Stimulated activated effector memory CD8-positive, alpha-beta T cell treated with anti-CD3 and anti-CD28 coated beads, Interleukin-12 subunit alpha, Interleukin-12 subunit beta, amount 100 ng/mL, for 72 hours (primary cell): ENCODE results near the gene SPTBN4.
"Not testable (repeated sequence)": the region's sequence is repeated elsewhere in the genome, so short reads cannot be mapped to it uniquely, and the experiment has no call there.

Source experiments
- ATAC-seq: fragments of 150-1000 bp; cut with Tn5 transposase; 2 replicates; pipeline ENCODE4 v1.10.0; 2021
- DNase-seq, 2 donors: peaks; one replicate each; pipeline ENCODE4 v3.0.0; 2021 to 2022; ENCODE audit warnings: low spot score in 2 of 2
- H3K27ac Mint-ChIP-seq: one replicate; pipeline ENCODE4 v1.8.0; 2022; ENCODE audit warnings: mild to moderate bottlenecking, mixed read lengths
- H3K36me3 Mint-ChIP-seq: one replicate; pipeline ENCODE4 v1.8.0; 2022; ENCODE audit warnings: mild to moderate bottlenecking, mixed read lengths
- H3K4me1 Mint-ChIP-seq: one replicate; pipeline ENCODE4 v1.8.0; 2022; ENCODE audit warnings: mixed read lengths
- H3K4me3 Mint-ChIP-seq: one replicate; pipeline ENCODE4 v1.8.0; 2022; ENCODE audit warnings: mild to moderate bottlenecking, mixed read lengths
- H3K9me3 Mint-ChIP-seq: one replicate; pipeline ENCODE4 v1.8.0; 2022; ENCODE audit warnings: mixed read lengths

The SPTBN4 gene

GRCh38 chr19:40584007-40584406 is 117.2 kb downstream of the SPTBN4 start:
- Mint-ChIP-seq H3K4me1 (peaks cover 21% of the 10 kb centered on the region), H3K4me3 (no peak overlapping the region), H3K9me3 (no peaks in the 10 kb centered on the region), H3K36me3 (peaks cover 97% of the 10 kb centered on the region), H3K27ac (peak overlapping the region; percentile 26)
- ATAC-seq (no peak), DNase-seq (no peak)

GRCh38 chr19:40585241-40585981 is 118.6 kb downstream of the SPTBN4 start:
- H3K4me1 Mint-ChIP-seq, result peaks cover 21% of the 10 kb centered on the region

GRCh38 chr19:40585982-40586422 is 119.2 kb downstream of the SPTBN4 start:
- ATAC-seq (no peak), DNase-seq (no peak)
- peaks cover 94% of the 10 kb centered on the region for H3K36me3 Mint-ChIP-seq
- H3K4me3 Mint-ChIP-seq, result no peak overlapping the region
- peak overlapping the region; percentile 23 for H3K27ac Mint-ChIP-seq
- peaks cover 21% of the 10 kb centered on the region for H3K4me1 Mint-ChIP-seq
- no peaks in the 10 kb centered on the region for H3K9me3 Mint-ChIP-seq

More at GRCh38 chr19:40585241-40585981, 118.6 kb downstream of the SPTBN4 start:
- H3K36me3 Mint-ChIP-seq, result peaks cover 94% of the 10 kb centered on the region
- no peak overlapping the region for H3K4me3 Mint-ChIP-seq
- no peak for DNase-seq
- no peak for ATAC-seq
- peak overlapping the region; percentile 23 for H3K27ac Mint-ChIP-seq
- no peaks in the 10 kb centered on the region for H3K9me3 Mint-ChIP-seq

- Mint-ChIP-seq H3K36me3 (peaks cover 90% of the 10 kb centered on the region), H3K9me3 (no peaks in the 10 kb centered on the region), H3K27ac (no peak overlapping the region), H3K4me1 (peaks cover 21% of the 10 kb centered on the region), H3K4me3 (no peak overlapping the region)
- ATAC-seq, result no peak
- no peak for DNase-seq
Measured at GRCh38 chr19:40586611-40587010, 119.8 kb downstream of the SPTBN4 start.

- H3K4me1 Mint-ChIP-seq, result peaks cover 15% of the 10 kb centered on the region
- H3K9me3 Mint-ChIP-seq, result no peaks in the 10 kb centered on the region
- ATAC-seq (no peak), DNase-seq (no peak)
- H3K4me3 Mint-ChIP-seq, result no peak overlapping the region
- H3K27ac Mint-ChIP-seq, result peak overlapping the region; percentile 2
- peaks cover 74% of the 10 kb centered on the region for H3K36me3 Mint-ChIP-seq
Measured at GRCh38 chr19:40588110-40588854, 121.5 kb downstream of the SPTBN4 start.

- peaks cover 17% of the 10 kb centered on the region for H3K4me1 Mint-ChIP-seq
- no peak overlapping the region for H3K4me3 Mint-ChIP-seq
- peak overlapping the region; percentile 71 for H3K27ac Mint-ChIP-seq
- H3K36me3 Mint-ChIP-seq, result peaks cover 67% of the 10 kb centered on the region
- no peaks in the 10 kb centered on the region for H3K9me3 Mint-ChIP-seq
- DNase-seq, result no peak
- ATAC-seq, result no peak
Measured at GRCh38 chr19:40588926-40589569, 122.2 kb downstream of the SPTBN4 start.

GRCh38 chr19:40589591-40590429 is 123.0 kb downstream of the SPTBN4 start:
- no peak for ATAC-seq
- DNase-seq, result no peak
- H3K27ac Mint-ChIP-seq, result peak overlapping the region; percentile 71
- no peak overlapping the region for H3K4me3 Mint-ChIP-seq
- H3K4me1 Mint-ChIP-seq, result peaks cover 25% of the 10 kb centered on the region
- H3K9me3 Mint-ChIP-seq, result no peaks in the 10 kb centered on the region
- H3K36me3 Mint-ChIP-seq, result peaks cover 59% of the 10 kb centered on the region

- ATAC-seq (no peak), DNase-seq (no peak)
- peaks cover 51% of the 10 kb centered on the region for H3K36me3 Mint-ChIP-seq
- no peaks in the 10 kb centered on the region for H3K9me3 Mint-ChIP-seq
- peak overlapping the region; percentile 71 for H3K27ac Mint-ChIP-seq
- peaks cover 26% of the 10 kb centered on the region for H3K4me1 Mint-ChIP-seq
- no peak overlapping the region for H3K4me3 Mint-ChIP-seq
Measured at GRCh38 chr19:40590464-40591265, 123.9 kb downstream of the SPTBN4 start.

- not testable (repeated sequence) for H3K9me3 Mint-ChIP-seq, H3K4me3 Mint-ChIP-seq
- H3K36me3 Mint-ChIP-seq, result peaks cover 40% of the 10 kb centered on the region
Measured at GRCh38 chr19:40591724-40592123, 124.9 kb downstream of the SPTBN4 start.

GRCh38 chr19:40592170-40592569 is 125.4 kb downstream of the SPTBN4 start:
- Mint-ChIP-seq H3K9me3 (no peaks in the 10 kb centered on the region), H3K27ac (no peak overlapping the region), H3K4me1 (peaks cover 19% of the 10 kb centered on the region), H3K36me3 (peaks cover 36% of the 10 kb centered on the region), H3K4me3 (no peak overlapping the region)
- peak; percentile 69 for ATAC-seq
- DNase-seq, result no peak

More at GRCh38 chr19:40591724-40592123, 124.9 kb downstream of the SPTBN4 start:
- peaks cover 19% of the 10 kb centered on the region for H3K4me1 Mint-ChIP-seq
- not testable (repeated sequence) for DNase-seq, ATAC-seq
- H3K27ac Mint-ChIP-seq, result peak overlapping the region; percentile 71

GRCh38 chr19:40594255-40594654 is 127.5 kb downstream of the SPTBN4 start:
- ATAC-seq (no peak), DNase-seq (no peak)
- peaks cover 17% of the 10 kb centered on the region for H3K36me3 Mint-ChIP-seq
- H3K9me3 Mint-ChIP-seq, result no peaks in the 10 kb centered on the region
- H3K4me3 Mint-ChIP-seq, result peak overlapping the region; percentile 39
- H3K4me1 Mint-ChIP-seq, result peaks cover 27% of the 10 kb centered on the region
- peak overlapping the region; percentile 74 for H3K27ac Mint-ChIP-seq

- Mint-ChIP-seq H3K36me3 (peaks cover 16% of the 10 kb centered on the region), H3K4me1 (peaks cover 31% of the 10 kb centered on the region), H3K9me3 (no peaks in the 10 kb centered on the region), H3K4me3 (peak overlapping the region; percentile 39), H3K27ac (peak overlapping the region; percentile 74)
- DNase-seq, result no peak
- ATAC-seq, result peak; percentile 61
Measured at GRCh38 chr19:40594657-40595091, 127.9 kb downstream of the SPTBN4 start.

- no peak overlapping the region for H3K27ac Mint-ChIP-seq
- no peaks in the 10 kb centered on the region for H3K9me3 Mint-ChIP-seq
- peak; percentile 14 for ATAC-seq
- H3K36me3 Mint-ChIP-seq, result no peaks in the 10 kb centered on the region
- H3K4me3 Mint-ChIP-seq, result peak overlapping the region; percentile 52
- peaks cover 44% of the 10 kb centered on the region for H3K4me1 Mint-ChIP-seq
- DNase-seq, result no peak
Measured at GRCh38 chr19:40596608-40597328, 130.0 kb downstream of the SPTBN4 start.
